Cortex of kidney (tissue), 1 donor: ENCODE data around the gene BCAR3.

ENCODE experiments used
- DNase-seq: peaks from one replicate; lab custom pipeline; 2025; lab: John Stamatoyannopoulos, UW

BCAR3 gene

GRCh38 chr1:93615582-93616150 is 66.0 kb downstream of the BCAR3 start:
- DNase-seq = no peak

- DNase-seq = no peak
Measured at GRCh38 chr1:93614986-93615581, 66.6 kb downstream of the BCAR3 start.

- no peak for DNase-seq
Measured at GRCh38 chr1:93614541-93614940, 67.1 kb downstream of the BCAR3 start.

- no peak for DNase-seq
Measured at GRCh38 chr1:93613898-93614297, 67.7 kb downstream of the BCAR3 start.

- no peak for DNase-seq
Measured at GRCh38 chr1:93612510-93612909, 69.1 kb downstream of the BCAR3 start.

- no peak for DNase-seq
Measured at GRCh38 chr1:93611668-93612067, 70.0 kb downstream of the BCAR3 start.

- no peak for DNase-seq
Measured at GRCh38 chr1:93609536-93609935, 72.1 kb downstream of the BCAR3 start.

GRCh38 chr1:93608187-93609109 is 73.2 kb downstream of the BCAR3 start:
- DNase-seq = no peak

- no peak for DNase-seq
Measured at GRCh38 chr1:93607814-93608186, 73.8 kb downstream of the BCAR3 start.

GRCh38 chr1:93605812-93606512 is 75.7 kb downstream of the BCAR3 start:
- no peak for DNase-seq

- DNase-seq = no peak
Measured at GRCh38 chr1:93605026-93605568, 76.5 kb downstream of the BCAR3 start.

GRCh38 chr1:93604411-93604810 is 77.2 kb downstream of the BCAR3 start:
- no peak for DNase-seq

- no peak for DNase-seq
Measured at GRCh38 chr1:93603601-93604000, 78.0 kb downstream of the BCAR3 start.

- DNase-seq = no peak
Measured at GRCh38 chr1:93603106-93603505, 78.5 kb downstream of the BCAR3 start.

- DNase-seq = no peak
Measured at GRCh38 chr1:93602101-93602500, 79.5 kb downstream of the BCAR3 start.

GRCh38 chr1:93601686-93602085 is 80.0 kb downstream of the BCAR3 start:
- no peak for DNase-seq

- DNase-seq = no peak
Measured at GRCh38 chr1:93600663-93601062, 81.0 kb downstream of the BCAR3 start.

- DNase-seq = no peak
Measured at GRCh38 chr1:93599479-93599878, 82.2 kb downstream of the BCAR3 start.

GRCh38 chr1:93598861-93599439 is 82.7 kb downstream of the BCAR3 start:
- no peak for DNase-seq

GRCh38 chr1:93598396-93598795 is 83.2 kb downstream of the BCAR3 start:
- no peak for DNase-seq

- DNase-seq = no peak
Measured at GRCh38 chr1:93597709-93598108, 83.9 kb downstream of the BCAR3 start.
